Measurements from ENCODE around the gene ZFAND3. TPM values are rescaled to one million over a fixed set of nuclear protein-coding genes. Genes with fewer than 3 reads are reported as not detected.

ZFAND3 gene
- total RNA-seq, 1 donor from 2014 or later: 84.4 TPM

DNA sequence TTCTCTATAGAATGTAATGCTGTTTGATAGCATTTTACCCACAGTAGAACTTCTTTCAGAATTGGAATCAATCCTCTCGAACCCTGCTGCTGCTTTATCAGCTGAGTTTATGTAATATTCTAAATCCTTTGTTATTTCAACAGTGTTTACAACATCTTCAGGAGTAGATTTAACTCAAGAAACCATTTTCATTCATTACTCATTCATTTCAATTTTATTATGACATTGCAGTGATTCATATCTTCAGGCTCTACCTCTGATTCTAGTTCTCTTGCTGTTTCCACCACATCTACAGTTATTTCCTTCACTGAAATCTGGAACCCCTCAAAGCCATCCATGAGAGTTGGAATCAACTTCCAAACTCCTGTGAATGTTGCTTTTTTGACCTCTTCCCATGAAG is 93.7 kb downstream of the ZFAND3 start:
- Mint-ChIP-seq H3K4me1 (ENCODE audit: unreplicated experiment) (peaks cover 39% of the 10 kb centered on the region), H3K4me3 (ENCODE audit: unreplicated experiment) (no peak overlapping the region), H3K27me3 (ENCODE audit: unreplicated experiment) (no peaks in the 10 kb centered on the region), H3K36me3 (ENCODE audit: unreplicated experiment) (peaks cover 10% of the 10 kb centered on the region), H3K27ac (ENCODE audit: unreplicated experiment) (no peak overlapping the region), H3K9me3 (ENCODE audit: unreplicated experiment) (peaks cover 9% of the 10 kb centered on the region)
- TF ChIP-seq, protein P1, sequence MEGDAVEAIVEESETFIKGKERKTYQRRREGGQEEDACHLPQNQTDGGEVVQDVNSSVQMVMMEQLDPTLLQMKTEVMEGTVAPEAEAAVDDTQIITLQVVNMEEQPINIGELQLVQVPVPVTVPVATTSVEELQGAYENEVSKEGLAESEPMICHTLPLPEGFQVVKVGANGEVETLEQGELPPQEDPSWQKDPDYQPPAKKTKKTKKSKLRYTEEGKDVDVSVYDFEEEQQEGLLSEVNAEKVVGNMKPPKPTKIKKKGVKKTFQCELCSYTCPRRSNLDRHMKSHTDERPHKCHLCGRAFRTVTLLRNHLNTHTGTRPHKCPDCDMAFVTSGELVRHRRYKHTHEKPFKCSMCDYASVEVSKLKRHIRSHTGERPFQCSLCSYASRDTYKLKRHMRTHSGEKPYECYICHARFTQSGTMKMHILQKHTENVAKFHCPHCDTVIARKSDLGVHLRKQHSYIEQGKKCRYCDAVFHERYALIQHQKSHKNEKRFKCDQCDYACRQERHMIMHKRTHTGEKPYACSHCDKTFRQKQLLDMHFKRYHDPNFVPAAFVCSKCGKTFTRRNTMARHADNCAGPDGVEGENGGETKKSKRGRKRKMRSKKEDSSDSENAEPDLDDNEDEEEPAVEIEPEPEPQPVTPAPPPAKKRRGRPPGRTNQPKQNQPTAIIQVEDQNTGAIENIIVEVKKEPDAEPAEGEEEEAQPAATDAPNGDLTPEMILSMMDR (IDR thresholded peaks at IDR 0.05): no peak
- DNase-seq (ENCODE audit: extremely low spot score, unreplicated experiment): no peak

- no peak for DNase-seq (ENCODE audit: extremely low spot score, unreplicated experiment)
- no peaks in the 10 kb centered on the region for H3K27me3 Mint-ChIP-seq (ENCODE audit: unreplicated experiment)
- peaks cover 9% of the 10 kb centered on the region for H3K9me3 Mint-ChIP-seq (ENCODE audit: unreplicated experiment)
- H3K27ac Mint-ChIP-seq (ENCODE audit: unreplicated experiment): no peak overlapping the region
- peaks cover 13% of the 10 kb centered on the region for H3K36me3 Mint-ChIP-seq (ENCODE audit: unreplicated experiment)
- no peak overlapping the region for H3K4me3 Mint-ChIP-seq (ENCODE audit: unreplicated experiment)
- peaks cover 35% of the 10 kb centered on the region for H3K4me1 Mint-ChIP-seq (ENCODE audit: unreplicated experiment)
- TF ChIP-seq, protein P1 (IDR thresholded peaks at IDR 0.05): no peak
These were observed 95.9 kb downstream of the ZFAND3 start for GRCh38 chr6:37915463-37915862.

DNA sequence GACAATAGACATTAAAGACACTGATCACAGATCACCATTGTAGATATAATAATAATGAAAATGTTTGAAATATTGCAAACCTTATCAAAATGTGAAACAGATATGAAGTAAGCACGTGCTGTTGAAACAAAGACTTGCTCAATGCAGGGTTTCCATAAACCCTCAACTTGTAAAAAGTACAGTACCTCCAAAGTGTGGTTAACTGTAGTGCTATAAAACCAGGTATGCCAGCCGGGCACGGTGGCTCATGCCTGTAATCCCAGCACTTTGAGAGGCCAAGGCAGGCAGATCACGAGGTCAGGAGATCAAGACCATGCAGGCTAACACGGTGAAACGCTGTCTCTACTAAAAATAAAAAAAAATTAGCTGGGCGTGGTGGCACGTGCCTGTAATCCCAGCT is 96.6 kb downstream of the ZFAND3 start:
- Mint-ChIP-seq H3K36me3 (ENCODE audit: unreplicated experiment) (peaks cover 10% of the 10 kb centered on the region), H3K27ac (ENCODE audit: unreplicated experiment) (no peak overlapping the region), H3K4me1 (ENCODE audit: unreplicated experiment) (peaks cover 41% of the 10 kb centered on the region), H3K9me3 (ENCODE audit: unreplicated experiment) (peaks cover 3% of the 10 kb centered on the region), H3K27me3 (ENCODE audit: unreplicated experiment) (no peaks in the 10 kb centered on the region), H3K4me3 (ENCODE audit: unreplicated experiment) (no peak overlapping the region)
- TF ChIP-seq, protein P1 (IDR thresholded peaks at IDR 0.05): no peak
- DNase-seq (ENCODE audit: extremely low spot score, unreplicated experiment): no peak

GRCh38 chr6:37916675-37917074 is 97.1 kb downstream of the ZFAND3 start:
- Mint-ChIP-seq H3K27ac (ENCODE audit: unreplicated experiment) (no peak overlapping the region), H3K4me1 (ENCODE audit: unreplicated experiment) (peaks cover 41% of the 10 kb centered on the region), H3K9me3 (ENCODE audit: unreplicated experiment) (no peaks in the 10 kb centered on the region), H3K4me3 (ENCODE audit: unreplicated experiment) (no peak overlapping the region), H3K27me3 (ENCODE audit: unreplicated experiment) (no peaks in the 10 kb centered on the region), H3K36me3 (ENCODE audit: unreplicated experiment) (peaks cover 10% of the 10 kb centered on the region)
- DNase-seq (ENCODE audit: extremely low spot score, unreplicated experiment): no peak
- TF ChIP-seq, protein P1 (IDR thresholded peaks at IDR 0.05): no peak

DNA sequence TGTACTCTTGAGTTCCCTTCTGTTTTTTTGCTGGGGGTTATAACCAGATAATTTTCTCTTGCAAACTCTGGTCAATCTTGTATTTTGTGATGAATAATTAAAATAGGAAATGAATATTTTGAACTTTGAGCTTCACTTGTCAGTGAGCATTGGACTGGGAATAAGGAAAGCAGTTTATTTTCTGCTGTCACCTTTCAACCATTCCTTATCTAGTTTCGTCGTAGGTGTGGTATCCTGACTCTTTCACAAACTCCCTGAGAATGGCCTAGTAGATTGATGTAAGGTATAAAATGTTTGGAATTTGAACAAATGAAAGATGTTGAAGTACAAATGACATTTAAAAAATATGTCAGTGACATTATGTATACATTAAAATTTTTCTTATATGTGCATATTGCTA is 98.0 kb downstream of the ZFAND3 start:
- peaks cover 10% of the 10 kb centered on the region for H3K36me3 Mint-ChIP-seq (ENCODE audit: unreplicated experiment)
- TF ChIP-seq, protein P1 (IDR thresholded peaks at IDR 0.05): no peak
- H3K9me3 Mint-ChIP-seq (ENCODE audit: unreplicated experiment): no peaks in the 10 kb centered on the region
- H3K4me1 Mint-ChIP-seq (ENCODE audit: unreplicated experiment): peaks cover 41% of the 10 kb centered on the region
- H3K27me3 Mint-ChIP-seq (ENCODE audit: unreplicated experiment): no peaks in the 10 kb centered on the region
- no peak overlapping the region for H3K27ac Mint-ChIP-seq (ENCODE audit: unreplicated experiment)
- no peak overlapping the region for H3K4me3 Mint-ChIP-seq (ENCODE audit: unreplicated experiment)
- no peak for DNase-seq (ENCODE audit: extremely low spot score, unreplicated experiment)
